Muscle of back (tissue), 11 donors: ENCODE measurements around the gene NCOA7. TPM values are rescaled to one million over a fixed set of nuclear protein-coding genes. Genes with fewer than 3 reads are reported as not detected.
"Not testable (repeated sequence)": the region's sequence is repeated elsewhere in the genome, so short reads cannot be mapped to it uniquely, and the experiment has no call there.

Experiments
- DNase-seq, 3 donors: peaks; one replicate each; pipeline versions ENCODE4 v3.0.0 to v3.0.0-alpha.2; 2013
- polyA plus RNA-seq, 10 donors: library from polyadenylated mRNA; unstranded; fragments of 120-200 nt; gene quantifications; one replicate each; pipeline ENCODE4 v1.2.1, GENCODE V29; 2013; ENCODE audit not compliant: insufficient read length in 10 of 10

The NCOA7 gene
- polyA plus RNA-seq, 10 donors, result 4.3 to 10.3 (median 7.5) TPM

DNA sequence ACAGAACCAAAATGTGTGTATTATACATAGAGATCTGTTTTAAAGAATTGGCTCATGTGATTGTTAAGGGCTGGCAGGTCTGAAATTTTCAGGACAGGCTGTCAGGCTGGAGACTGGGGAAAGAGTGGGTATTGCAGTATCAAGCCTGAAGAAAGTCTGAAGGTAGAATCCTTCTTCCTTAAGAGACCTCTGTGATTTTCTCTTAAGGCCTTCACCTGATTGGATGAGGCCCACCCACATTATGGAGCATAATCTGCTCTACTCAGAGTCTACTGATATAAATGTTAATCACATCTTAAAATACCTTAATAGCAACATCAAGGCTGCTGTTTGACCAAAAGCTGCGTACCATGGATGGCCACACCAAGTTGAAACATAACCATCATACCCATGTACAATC is 122.4 kb downstream of the NCOA7 start:
- DNase-seq, result no peak

DNA sequence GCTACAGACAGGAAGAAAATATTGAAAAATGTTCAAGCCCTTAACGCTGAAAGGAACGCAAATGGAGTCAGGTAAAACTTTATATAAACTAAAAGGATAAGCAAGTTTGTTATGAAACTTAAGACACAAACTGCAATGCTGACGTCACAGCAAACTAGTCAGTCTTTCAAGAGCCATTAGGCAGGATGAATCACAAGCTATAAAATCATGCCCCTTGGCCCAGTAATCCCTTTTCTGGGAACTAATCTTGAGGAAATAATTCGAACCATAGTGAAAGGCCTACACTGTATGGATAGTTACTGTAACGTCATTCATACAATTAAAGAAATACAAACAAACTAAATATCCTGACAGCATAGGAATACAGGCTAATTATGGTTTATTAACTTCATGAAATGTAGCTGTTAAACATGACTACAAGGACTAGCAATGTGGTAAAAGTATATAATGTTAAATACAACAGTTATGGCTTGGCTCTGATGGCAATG is 123.1 kb downstream of the NCOA7 start:
- peak in 1 of 3 donors; percentile 70 for DNase-seq

- DNase-seq, result no peak
These were observed 127.5 kb downstream of the NCOA7 start for GRCh38 chr6:125918230-125918629.

DNA sequence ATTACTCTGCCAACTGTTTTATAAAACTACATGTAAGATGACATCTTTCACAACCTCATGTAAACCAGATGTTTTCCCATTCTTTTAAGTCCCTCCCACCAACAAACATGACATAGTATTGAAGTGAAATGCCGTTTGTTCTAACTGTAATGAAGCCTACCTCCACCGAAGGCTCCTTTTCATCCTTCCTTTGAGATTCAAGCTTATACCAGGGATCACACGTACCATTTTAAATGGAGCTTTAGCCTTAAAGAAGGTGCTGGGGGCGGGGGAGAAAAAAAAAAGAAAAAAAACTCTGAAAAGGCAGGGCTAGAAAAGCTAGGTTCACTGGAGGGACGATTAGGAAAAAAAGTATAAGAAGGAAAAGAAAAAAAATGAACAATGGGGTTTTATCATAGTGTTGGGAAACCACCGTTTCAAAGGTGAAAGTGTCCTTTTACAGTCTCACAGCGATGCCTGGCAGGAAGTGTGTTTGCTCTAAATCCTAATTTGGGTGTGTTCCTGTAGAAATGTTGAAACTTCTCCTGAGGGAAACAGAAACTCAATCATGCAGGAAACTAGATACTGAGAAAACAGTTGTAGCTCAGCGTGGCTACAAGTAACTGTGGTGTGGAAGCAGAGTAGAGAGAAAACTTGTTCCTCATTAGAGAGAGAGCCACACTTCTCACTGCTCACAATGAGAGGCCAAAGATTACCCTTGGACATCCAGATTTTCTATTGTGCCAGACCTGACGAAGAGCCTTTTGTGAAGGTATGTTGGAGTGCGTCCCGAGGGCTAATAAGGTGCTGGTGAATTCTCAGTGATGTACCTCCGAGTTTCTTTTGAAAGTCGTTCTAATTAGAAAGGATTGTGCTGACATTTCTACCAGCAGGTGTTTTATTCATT is 128.2 kb downstream of the NCOA7 start:
- DNase-seq, result peak; percentile 39 to 83 (median 65)

GRCh38 chr6:125919618-125920017 is 128.9 kb downstream of the NCOA7 start:
- no peak for DNase-seq

GRCh38 chr6:125922322-125922860 is 131.6 kb downstream of the NCOA7 start:
- DNase-seq, result no peak

DNA sequence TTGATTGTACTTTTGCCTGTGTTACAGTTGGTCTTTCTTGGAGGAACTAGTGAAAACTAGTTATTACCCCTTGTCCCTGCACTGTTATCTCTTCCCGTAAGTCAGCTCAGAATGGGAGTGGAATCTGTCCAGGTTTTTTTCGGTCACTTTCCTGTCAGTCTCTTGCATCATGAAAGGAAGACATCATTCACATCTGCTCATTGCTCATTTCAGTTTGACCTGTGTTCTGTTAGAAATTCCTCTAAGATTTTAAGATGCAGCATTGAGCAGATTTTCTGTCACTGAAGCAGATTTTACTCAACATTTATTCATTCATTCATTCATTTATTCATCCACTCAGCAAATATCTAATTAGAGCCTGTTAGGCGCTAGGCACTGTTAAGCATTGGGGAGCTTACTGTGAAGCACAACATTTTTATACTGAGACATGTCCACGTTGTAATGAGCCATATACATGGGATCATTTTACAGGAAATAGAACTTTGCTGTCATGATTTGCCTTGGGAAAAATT is 132.7 kb downstream of the NCOA7 start:
- no peak for DNase-seq

DNA sequence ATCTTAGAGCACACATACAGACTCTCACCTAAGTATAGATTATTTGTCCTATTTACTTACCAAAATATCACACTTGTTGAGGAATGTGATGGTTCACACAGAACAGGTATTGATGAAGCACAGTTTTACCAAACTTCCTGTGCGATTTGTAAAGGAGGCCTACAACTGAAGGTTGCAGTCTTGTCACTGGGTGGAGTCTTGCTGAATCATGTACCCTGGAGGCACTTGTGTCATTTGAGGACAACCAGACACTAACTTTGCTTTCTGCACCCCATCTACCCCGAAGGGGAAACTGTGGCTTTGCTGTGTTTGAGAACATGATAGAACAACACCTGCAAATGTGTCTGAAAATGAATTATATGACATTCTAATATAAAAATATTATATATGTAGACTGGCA is 133.4 kb downstream of the NCOA7 start:
- DNase-seq, result no peak

DNA sequence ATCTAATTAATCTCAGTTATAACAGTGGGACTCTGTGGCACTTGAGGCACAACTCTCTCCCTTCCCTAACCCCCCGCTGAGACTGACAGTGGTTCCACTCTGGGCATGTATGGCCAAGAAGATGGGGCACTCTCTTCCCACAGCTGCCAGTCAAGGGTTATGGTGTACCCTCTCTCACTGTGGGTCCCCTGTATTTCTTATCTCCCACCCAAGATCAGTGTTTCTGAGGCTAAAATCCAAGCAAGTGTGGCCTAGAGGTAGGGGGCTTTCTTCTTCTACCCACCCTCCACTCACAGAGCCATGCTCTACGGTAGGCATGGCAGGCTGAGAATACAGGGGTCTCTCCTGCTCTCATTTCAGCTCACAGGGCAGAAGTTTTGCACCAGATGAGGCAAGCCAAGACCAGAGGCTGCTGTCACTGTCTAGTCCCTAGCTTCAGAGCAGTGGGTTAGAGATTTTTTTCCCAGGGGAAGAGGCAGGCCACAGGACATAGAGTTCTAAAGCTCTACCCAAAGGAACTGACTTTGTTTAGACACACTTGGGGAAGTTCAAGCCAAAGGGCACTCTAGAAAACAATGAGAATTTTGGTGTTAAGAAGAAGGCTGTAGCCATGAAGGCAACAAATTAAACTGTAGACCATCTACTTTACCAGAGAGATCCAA is 134.1 kb downstream of the NCOA7 start:
- DNase-seq, result no peak

- no peak for DNase-seq
These were observed 136.0 kb downstream of the NCOA7 start for GRCh38 chr6:125926711-125927110.

DNA sequence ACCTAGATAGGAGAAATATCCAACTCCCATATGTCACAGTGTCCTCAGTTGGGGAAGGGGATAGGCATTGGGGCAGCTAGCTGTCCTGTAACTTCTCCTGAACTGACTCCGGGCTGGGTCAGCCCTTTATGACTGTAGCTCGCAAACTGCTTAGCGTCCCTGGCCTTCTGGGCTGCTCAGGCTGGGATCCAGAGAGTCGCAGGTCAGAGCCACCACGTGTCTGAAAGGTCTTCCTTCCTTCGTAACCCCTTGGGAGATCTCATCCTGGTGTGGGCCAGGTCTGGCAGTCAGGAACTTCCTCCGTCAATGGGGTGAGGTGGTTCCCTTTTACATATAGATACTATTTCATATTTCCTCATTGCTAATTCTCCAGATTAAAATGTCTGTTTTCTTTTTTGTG is 137.0 kb downstream of the NCOA7 start:
- no peak for DNase-seq

DNA sequence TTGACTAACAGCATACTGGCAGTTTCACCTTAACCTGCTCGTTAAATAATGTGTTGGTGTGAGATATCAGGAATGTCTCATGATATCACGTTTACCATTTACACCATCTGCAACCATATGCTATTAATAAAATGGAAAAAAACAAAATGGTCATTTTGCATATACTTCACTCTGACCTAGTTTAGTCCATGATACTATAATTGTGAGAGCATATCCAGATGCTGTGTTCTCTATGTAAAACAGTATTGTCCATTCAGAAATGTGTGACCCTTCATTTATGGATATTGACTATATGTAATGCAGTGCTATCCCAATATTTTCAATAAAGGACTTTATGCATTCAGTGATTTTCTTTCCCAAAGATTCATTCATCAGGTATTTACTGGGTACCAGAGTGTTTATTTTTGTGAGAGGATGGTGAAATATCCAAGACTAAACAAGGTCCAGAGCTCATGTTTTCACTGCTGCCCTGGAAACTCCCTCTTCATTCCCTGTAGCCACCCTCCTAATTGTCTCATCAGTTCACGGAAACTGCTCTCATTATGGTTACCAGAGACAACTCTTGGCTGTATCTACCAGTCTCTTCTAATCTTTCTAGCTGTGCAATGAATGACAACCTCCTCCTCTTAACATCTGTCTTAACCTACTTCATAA is 140.1 kb downstream of the NCOA7 start:
- DNase-seq, result no peak

GRCh38 chr6:125931733-125932450 is 141.1 kb downstream of the NCOA7 start:
- no peak for DNase-seq

DNA sequence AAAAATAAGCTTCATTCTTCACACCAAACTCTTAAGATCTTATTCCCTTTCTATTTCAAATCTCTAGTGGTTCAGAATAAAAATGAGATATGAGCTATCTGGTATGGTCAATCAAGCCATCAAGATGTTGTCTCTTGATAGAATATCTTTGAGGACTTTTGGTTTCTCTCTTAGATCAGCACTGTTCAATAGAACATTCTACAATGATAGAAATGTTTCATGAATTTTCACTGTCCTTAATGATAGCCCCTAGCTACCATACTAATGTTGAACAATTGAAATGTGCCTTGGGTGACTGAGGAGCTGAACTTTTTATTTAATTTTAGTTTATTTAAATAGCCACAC is 141.7 kb downstream of the NCOA7 start:
- no peak for DNase-seq

GRCh38 chr6:125935520-125935919 is 144.8 kb downstream of the NCOA7 start:
- DNase-seq, result not testable (repeated sequence)

GRCh38 chr6:125939026-125939425 is 148.3 kb downstream of the NCOA7 start:
- no peak for DNase-seq

DNA sequence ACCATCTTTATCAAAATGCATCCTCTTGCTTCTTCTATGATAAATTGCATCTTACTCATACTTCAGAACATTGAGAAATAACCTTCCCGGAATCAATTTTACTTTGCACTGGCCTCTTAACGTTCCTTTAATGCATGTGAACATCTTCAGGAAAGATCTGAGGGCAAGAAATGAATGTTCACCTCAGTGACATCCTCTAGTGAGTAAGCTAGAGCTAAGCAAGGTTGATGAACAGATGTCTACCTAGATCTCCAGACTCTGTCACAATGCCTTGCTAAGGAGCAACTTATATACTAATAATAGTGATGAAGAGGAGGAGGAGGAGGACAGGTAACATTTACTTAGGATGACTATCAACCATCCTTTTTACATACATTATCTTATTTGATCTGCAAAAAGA is 149.0 kb downstream of the NCOA7 start:
- DNase-seq, result no peak

GRCh38 chr6:125940247-125941041 is 149.7 kb downstream of the NCOA7 start:
- DNase-seq, result no peak

GRCh38 chr6:125942672-125943527 is 152.1 kb downstream of the NCOA7 start:
- DNase-seq, result no peak
